Esophagus (tissue), 2 donors: ENCODE results near the gene YPEL4. TPM values are rescaled to one million over a fixed set of nuclear protein-coding genes. Genes with fewer than 3 reads are reported as not detected.

Experiments used
- H3K27ac ChIP-seq, 2 donors: one replicate each; pipeline ENCODE4 v1.5.1; 2013; ENCODE audit warnings: low read depth in 2 of 2, mild to moderate bottlenecking in 2 of 2, inconsistent platforms in 1 of 2, low read length in 1 of 2, moderate library complexity in 1 of 2
- H3K27me3 ChIP-seq, 2 donors: one replicate each; pipeline ENCODE4 v1.6.1; 2013; ENCODE audit warnings: low read length in 2 of 2, control low read depth in 1 of 2, mild to moderate bottlenecking in 1 of 2; ENCODE audit not compliant: insufficient read depth in 2 of 2, control insufficient read depth in 1 of 2
- H3K36me3 ChIP-seq, 2 donors: one replicate each; pipeline ENCODE4 v1.6.1; 2013; ENCODE audit warnings: low read length in 1 of 2; ENCODE audit not compliant: control insufficient read depth in 2 of 2, insufficient read depth in 2 of 2
- H3K4me1 ChIP-seq, 2 donors: one replicate each; pipeline ENCODE4 v1.6.1; 2013; ENCODE audit warnings: low read length in 1 of 2; ENCODE audit not compliant: control insufficient read depth in 2 of 2, insufficient read depth in 2 of 2
- H3K4me3 ChIP-seq, 2 donors: one replicate each; pipeline ENCODE4 v1.5.1; 2013; ENCODE audit warnings: low read length in 2 of 2, mild to moderate bottlenecking in 2 of 2, low read depth in 1 of 2, moderate library complexity in 1 of 2
- H3K9me3 ChIP-seq, 2 donors: one replicate each; pipeline ENCODE4 v1.6.1; 2013; ENCODE audit warnings: mild to moderate bottlenecking in 2 of 2, low read depth in 1 of 2, low read length in 1 of 2, moderate library complexity in 1 of 2; ENCODE audit not compliant: control insufficient read depth in 2 of 2, insufficient read depth in 1 of 2
- WGBS, 2 donors: extraction: QIAGEN DNeasy Blood & Tissue Kit; methylation state at CpG; one replicate each; pipeline ENCODE4 v1.1.7; 2013; 5-methylcytosine and 5-hydroxymethylcytosine counted together
- polyA plus RNA-seq, 2 donors: library from polyadenylated mRNA; stranded (reverse); fragments of 200-250 nt; gene quantifications; one replicate each; pipeline ENCODE4 v1.2.3, GENCODE V29; 2013
- donor health status: healthy with polysubstance abuse.
- donor health status: Bipolar disorder and iron deficiency.

YPEL4 gene
- polyA plus RNA-seq, 2 donors: 0.35 to 0.39 TPM

- H3K27ac ChIP-seq: peak overlapping the region; percentile 71 to 86
- H3K4me3 ChIP-seq: peak overlapping the region in 1 of 2 donors; percentile 52
- H3K36me3 ChIP-seq: no peaks in the 10 kb centered on the region
- peaks cover 0 to 2% of the 10 kb centered on the region in 2 donors for H3K4me1 ChIP-seq
- no peaks in the 10 kb centered on the region for H3K9me3 ChIP-seq
- H3K27me3 ChIP-seq: no peaks in the 10 kb centered on the region
- WGBS, 2 donors: 58 to 71% methylated on average over 5 of the region's 5 CpGs
These were observed 50.9 kb downstream of the YPEL4 start for GRCh38 chr11:57598831-57599155.

- peak overlapping the region; percentile 71 to 86 for H3K27ac ChIP-seq
- H3K4me3 ChIP-seq: peak overlapping the region; percentile 28 to 52
- WGBS, 2 donors: 4 to 6% methylated on average over 28 to 33 of the region's 33 CpGs
- peaks cover 0 to 2% of the 10 kb centered on the region in 2 donors for H3K4me1 ChIP-seq
- no peaks in the 10 kb centered on the region for H3K36me3 ChIP-seq
- H3K9me3 ChIP-seq: no peaks in the 10 kb centered on the region
- H3K27me3 ChIP-seq: no peaks in the 10 kb centered on the region
These were observed 51.5 kb downstream of the YPEL4 start for GRCh38 chr11:57597916-57598830.

- peak within 1 kb of the TSS; percentile 28 to 52 for H3K4me3 ChIP-seq
- WGBS, 2 donors: 17 to 22% methylated on average over 9 to 10 of the region's 10 CpGs
- peak within 1 kb of the TSS; percentile 71 to 86 for H3K27ac ChIP-seq
- peaks cover 0 to 2% of the 10 kb centered on the region in 2 donors for H3K4me1 ChIP-seq
- no peaks in the 10 kb centered on the region for H3K9me3 ChIP-seq
- no peaks in the 10 kb centered on the region for H3K27me3 ChIP-seq
- no peaks in the 10 kb centered on the region for H3K36me3 ChIP-seq
These were observed 52.2 kb downstream of the YPEL4 start, which contains the start of gene SERPING1 for GRCh38 chr11:57597461-57597915. TSS of gene SERPING1 (plus strand) at chr11:57597685. CDS start at chr11:57598271, 586 bp downstream.

- Histone ChIP-seq H3K4me3 (no peak overlapping the region), H3K27me3 (no peaks in the 10 kb centered on the region), H3K4me1 (peaks cover 0 to 2% of the 10 kb centered on the region in 2 donors), H3K9me3 (no peaks in the 10 kb centered on the region), H3K36me3 (no peaks in the 10 kb centered on the region), H3K27ac (peak overlapping the region in 1 of 2 donors; percentile 71)
- 70 to 81% methylated on average over 5 of the region's 5 CpGs for WGBS, 2 donors
These were observed 53.3 kb downstream of the YPEL4 start for GRCh38 chr11:57596266-57596885.

Other genes with a start within 250 kb of the YPEL4 start
- 10 to 100 TPM; 24.0 to 28.9 TPM for gene SLC43A3, start 222.8 kb downstream of the YPEL4 start, polyA plus RNA-seq
- under 1 TPM; 0.20 to 0.49 TPM for gene RTN4RL2, start 189.4 kb downstream of the YPEL4 start, polyA plus RNA-seq
- 1 to 10 TPM; 2.5 to 3.7 TPM for gene SLC43A1, start 134.2 kb downstream of the YPEL4 start, polyA plus RNA-seq
- 10 to 100 TPM; 38.8 to 61.6 TPM for gene TIMM10, start 119.2 kb downstream of the YPEL4 start, polyA plus RNA-seq
- gene SMTNL1, start 112.3 kb downstream of the YPEL4 start, polyA plus RNA-seq: not detected
- gene UBE2L6, start 82.2 kb downstream of the YPEL4 start, polyA plus RNA-seq: 10 to 100 TPM; 10.3 to 28.1 TPM
- 10 to 100 TPM; 36.5 to 99.3 TPM for gene SERPING1, start 52.2 kb downstream of the YPEL4 start, polyA plus RNA-seq
- gene CLP1, start 7.8 kb upstream of the YPEL4 start, polyA plus RNA-seq: 10 to 100 TPM in 1 of 2 donors, 1 to 10 TPM in 1; 4.4 to 11.4 TPM
- 10 to 100 TPM; 57.4 to 59.7 TPM for gene ZDHHC5, start 18.2 kb upstream of the YPEL4 start, polyA plus RNA-seq
- gene MED19, start 62.3 kb upstream of the YPEL4 start, polyA plus RNA-seq: 10 to 100 TPM in 1 of 2 donors, 1 to 10 TPM in 1; 6.2 to 11.9 TPM
- 10 to 100 TPM; 37.1 to 68.9 TPM for gene TMX2, start 62.7 kb upstream of the YPEL4 start, polyA plus RNA-seq
- gene SELENOH, start 91.6 kb upstream of the YPEL4 start, polyA plus RNA-seq: 100 to 1,000 TPM in 1 of 2 donors, 10 to 100 TPM in 1; 87.4 to 115 TPM
- under 1 TPM in 1 of 2 donors, not detected in 1; 0.02 TPM for gene BTBD18, start 101.9 kb upstream of the YPEL4 start, polyA plus RNA-seq
- gene CTNND1, start 111.9 kb upstream of the YPEL4 start, polyA plus RNA-seq: 100 to 1,000 TPM in 1 of 2 donors, 10 to 100 TPM in 1; 89.7 to 125 TPM